ENCODE measurements around the gene ASCC3.

DNA sequence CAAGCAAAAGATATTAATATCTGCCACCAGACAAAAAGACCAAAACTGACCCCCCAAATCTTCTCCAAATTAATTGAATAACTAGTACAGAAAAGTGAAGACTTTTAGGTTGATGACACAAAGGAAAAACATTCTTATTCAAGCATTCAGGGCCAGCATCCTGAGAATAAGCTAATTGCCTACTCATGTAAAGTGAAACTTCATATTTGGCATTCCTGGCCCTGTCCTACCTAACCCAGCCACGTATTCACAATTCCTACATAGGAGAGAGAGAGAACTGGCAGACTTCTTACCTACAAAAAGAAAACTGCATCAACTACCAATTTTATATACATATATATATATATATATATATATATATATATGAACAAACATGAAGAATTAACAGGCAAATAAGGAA lies 4.9 kb upstream of the ASCC3 start:
- TF ChIP-seq, protein P1, sequence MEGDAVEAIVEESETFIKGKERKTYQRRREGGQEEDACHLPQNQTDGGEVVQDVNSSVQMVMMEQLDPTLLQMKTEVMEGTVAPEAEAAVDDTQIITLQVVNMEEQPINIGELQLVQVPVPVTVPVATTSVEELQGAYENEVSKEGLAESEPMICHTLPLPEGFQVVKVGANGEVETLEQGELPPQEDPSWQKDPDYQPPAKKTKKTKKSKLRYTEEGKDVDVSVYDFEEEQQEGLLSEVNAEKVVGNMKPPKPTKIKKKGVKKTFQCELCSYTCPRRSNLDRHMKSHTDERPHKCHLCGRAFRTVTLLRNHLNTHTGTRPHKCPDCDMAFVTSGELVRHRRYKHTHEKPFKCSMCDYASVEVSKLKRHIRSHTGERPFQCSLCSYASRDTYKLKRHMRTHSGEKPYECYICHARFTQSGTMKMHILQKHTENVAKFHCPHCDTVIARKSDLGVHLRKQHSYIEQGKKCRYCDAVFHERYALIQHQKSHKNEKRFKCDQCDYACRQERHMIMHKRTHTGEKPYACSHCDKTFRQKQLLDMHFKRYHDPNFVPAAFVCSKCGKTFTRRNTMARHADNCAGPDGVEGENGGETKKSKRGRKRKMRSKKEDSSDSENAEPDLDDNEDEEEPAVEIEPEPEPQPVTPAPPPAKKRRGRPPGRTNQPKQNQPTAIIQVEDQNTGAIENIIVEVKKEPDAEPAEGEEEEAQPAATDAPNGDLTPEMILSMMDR (conservative IDR thresholded peaks at IDR 0.05; ENCODE audit: low read length), result no peak
- TF ChIP-seq EZH2phosphoT487 (IDR thresholded peaks at IDR 0.05; ENCODE audit: borderline replicate concordance), result no peak

Data from Loucy (cell line).